Measurements from ENCODE around the gene CNOT4.

DNA sequence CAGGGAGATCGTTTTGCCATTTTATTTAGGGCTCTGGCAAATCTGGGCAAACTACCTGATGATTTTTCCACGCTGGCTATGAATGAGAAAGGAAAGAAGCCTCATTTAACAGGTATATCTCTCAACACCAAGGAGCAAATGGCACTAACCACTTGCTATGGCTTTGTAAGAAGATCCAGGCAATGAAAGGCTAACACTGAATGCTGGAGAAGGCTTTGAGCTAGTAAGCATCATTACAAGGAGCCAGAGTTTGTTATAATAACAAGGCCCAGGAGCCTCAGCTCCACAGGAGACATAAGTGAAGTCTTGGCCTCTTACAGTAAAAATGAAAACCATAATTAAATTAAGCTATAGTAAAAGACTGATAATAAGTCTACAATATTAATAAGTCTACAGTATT, 123.1 kb downstream of the CNOT4 start:
- TF ChIP-seq EZH2phosphoT487 (IDR thresholded peaks at IDR 0.05; ENCODE audit: insufficient read depth, low read depth) (no peak), EZH2 (IDR thresholded peaks at IDR 0.05; ENCODE audit: insufficient read depth, poor library complexity, severe bottlenecking) (no peak)
